Fibroblast of lung (primary cell): Measurements from ENCODE around the gene SLX4.

Experiments used
- CTCF ChIP-seq, 2 donors: IDR thresholded peaks in 1 of 2; conservative IDR thresholded peaks in 1 of 2; 1 replicate in 1 of 2; 2 replicates in 1 of 2; pipeline ENCODE4 v1.5.1; 2011 to 2012; ENCODE audit warnings: low read length in 2 of 2, control low read depth in 1 of 2, inconsistent platforms in 1 of 2, low read depth in 1 of 2, mild to moderate bottlenecking in 1 of 2
- EZH2 ChIP-seq: IDR thresholded peaks from 2 replicates; pipeline ENCODE4 v1.5.1; 2012; ENCODE audit warnings: low read length, control low read depth, mild to moderate bottlenecking; ENCODE audit errors: missing control alignments

DNA sequence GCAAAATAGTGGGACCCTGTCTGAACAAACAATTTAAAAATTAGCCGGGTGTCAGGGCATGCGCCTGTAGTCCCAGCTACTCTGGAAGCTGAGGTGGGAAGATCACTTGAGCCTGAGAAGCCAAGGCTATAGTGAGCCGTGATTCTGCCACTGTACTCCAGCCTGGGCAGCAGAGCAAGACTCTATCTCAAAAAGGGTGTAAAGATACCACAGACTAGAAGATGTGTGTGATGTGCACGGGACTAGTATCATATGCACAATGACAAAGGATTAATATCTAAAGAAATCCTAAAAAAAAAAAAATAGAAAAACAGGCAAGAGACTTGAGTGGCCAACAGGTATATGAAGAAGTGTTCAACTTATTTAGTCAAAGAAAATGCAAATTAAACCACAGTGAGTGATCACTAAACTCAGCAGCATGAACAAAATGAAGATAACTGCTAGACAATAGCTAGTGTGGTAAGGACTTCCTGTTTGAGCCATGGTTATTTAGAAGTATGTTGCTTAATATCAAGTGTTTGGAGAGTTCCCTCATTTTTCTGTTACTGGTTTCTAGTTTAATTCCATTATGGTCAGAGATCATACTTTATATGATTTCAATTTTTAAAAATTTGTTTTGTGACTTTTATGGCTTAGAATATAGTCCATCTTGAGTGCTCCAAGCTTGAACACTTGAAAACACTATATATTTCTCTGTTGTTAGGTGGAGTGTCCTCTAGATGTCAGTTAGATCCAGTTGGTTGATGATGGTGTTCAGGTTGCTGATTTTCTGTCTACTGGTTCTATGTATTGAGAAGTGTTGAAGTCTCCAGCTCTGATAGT is 14.7 kb upstream of the SLX4 start:
- TF ChIP-seq CTCF (conservative IDR thresholded peaks at IDR 0.05 in 1 of 2, IDR thresholded peaks at IDR 0.05 in 1 of 2; ENCODE audit: low read depth in 1 of 2, low read length in 2 of 2) (no peak), EZH2 (no peak)
